Eye (tissue), 1 donor: ENCODE data around the gene CLEC3A.
"Not testable (repeated sequence)": the region's sequence is repeated elsewhere in the genome, so short reads cannot be mapped to it uniquely, and the experiment has no call there.

Source experiments
- DNase-seq: peaks from one replicate; pipeline ENCODE4 v3.0.0-alpha.2; 2015

The CLEC3A gene, protein sequence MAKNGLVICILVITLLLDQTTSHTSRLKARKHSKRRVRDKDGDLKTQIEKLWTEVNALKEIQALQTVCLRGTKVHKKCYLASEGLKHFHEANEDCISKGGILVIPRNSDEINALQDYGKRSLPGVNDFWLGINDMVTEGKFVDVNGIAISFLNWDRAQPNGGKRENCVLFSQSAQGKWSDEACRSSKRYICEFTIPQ

DNA sequence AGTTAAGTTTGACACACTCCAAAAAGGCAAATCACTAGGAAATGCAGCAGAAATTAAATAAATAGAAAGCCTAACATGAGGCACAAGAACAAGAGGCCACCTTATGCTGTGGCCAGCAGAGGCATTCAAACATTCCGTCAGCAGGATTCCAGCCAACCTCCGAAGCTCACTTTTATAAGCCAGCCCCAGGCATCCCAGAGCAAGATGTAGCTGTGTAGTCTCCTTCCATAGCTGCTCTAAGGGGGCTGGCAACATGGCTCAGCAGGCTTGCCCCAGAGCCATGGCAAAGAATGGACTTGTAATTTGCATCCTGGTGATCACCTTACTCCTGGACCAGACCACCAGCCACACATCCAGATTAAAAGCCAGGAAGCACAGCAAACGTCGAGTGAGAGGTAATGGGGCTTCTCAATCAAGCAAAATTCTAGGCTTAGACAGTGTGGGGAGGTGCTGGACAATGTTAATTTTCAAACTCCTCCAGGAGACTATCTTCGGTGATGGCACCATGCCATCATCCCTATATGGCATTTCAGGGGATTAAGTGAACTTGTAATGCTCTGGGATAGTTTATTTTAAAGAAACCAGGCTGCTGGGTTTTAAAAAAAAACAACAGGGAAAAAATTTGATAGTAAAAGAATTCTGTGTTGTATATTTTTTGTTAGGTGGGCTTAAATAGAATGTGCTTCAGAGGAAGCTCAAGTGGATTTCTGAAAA, at the start of gene CLEC3A:
CLEC3A (plus strand) TSS at position 202 of the 714 bp plus-strand sequence; CDS start at position 281, 79 bp downstream.
- DNase-seq = no peak

- DNase-seq = peak; percentile 30
These were observed 47.5 kb upstream of the CLEC3A start for GRCh38 chr16:77974883-77975282.

DNA sequence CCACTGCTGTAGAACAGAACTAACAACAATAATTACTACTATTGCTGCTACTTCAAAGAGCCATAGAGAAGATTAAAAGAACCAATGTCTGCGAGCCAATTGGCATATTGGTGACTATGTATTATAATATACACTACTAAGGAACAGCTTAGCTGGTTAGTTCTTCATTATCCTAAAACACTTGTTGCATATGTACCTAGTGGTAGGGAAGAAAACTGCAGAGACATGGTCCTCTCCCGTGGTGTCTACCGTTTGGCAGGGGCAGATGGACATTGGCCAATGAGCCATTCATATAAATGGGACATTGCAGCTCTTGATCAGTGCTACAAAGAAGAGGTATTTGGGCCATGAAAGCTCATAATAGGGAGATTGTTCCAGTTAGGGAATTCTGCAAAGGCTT, 46.4 kb upstream of the CLEC3A start:
- DNase-seq = no peak

DNA sequence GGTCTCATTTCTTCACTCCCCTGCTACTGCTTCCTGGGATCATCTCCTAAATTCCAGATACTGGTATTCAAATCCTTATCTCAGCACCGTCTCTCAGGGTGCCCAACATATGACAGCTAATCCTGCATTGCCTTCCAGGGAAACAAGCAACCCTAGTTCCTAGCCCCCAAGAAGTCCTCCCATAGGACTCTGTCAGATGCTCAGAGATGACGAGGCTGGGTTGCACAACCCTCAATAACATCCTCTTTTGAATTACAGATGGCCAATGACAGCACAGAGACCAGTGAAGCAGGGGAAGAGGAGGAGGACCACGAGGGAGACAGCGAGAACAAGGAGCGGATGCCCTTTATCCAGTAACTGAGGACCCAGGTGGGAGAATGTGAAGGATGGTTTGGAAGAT, 45.0 kb upstream of the CLEC3A start:
- no peak for DNase-seq

DNA sequence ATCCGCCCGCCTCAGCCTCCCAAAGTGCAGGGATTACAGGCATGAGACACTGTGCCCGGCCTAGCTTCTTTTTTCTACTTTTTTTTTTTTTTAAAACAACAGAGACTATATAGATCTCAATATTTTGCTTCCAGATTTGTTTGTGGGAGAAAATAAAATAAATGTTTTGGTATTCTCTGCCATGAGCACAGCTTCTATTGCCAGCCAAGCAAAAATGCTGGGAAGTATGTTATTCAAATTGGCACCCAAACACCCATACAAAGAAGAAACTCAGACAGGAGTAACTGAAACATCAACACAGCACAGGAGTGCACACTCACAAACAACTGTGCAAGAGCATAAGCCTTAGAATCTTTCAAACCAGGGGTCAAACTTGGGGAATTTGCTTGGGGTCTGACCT, 37.2 kb upstream of the CLEC3A start:
- DNase-seq = no peak

DNA sequence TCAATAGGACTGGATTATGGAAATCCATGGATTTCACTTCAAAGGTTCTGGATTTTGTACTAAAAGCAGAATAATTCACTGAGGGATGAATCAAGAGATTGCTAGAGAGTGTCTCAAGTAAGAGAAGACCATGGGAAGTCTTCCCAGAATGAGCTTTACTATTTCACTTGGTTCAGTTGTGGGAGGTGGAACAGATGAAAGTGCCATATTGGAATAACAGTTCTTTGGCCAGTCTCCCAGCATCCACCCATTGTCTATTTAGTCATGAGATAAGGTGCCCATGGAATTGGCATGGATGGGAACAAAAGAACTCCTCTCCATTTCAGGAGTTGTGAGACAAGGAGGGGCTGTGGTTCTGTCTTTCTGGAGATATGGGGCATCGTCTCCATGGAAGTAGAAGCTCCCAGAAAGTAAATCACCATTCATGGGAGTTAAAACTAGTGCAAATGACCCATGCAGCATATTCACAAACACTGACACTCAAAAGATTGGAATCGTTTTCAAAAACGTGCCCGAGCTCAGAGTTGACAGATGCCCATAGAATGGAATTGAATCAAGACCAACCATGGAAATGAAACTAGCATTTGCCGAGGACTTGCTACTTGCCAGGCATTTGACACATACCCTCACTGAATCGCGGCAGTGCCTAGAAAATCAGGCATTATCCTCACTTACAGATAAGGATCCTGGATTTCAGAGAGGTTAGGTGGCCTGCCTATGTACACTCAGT, 36.2 kb upstream of the CLEC3A start:
- no peak for DNase-seq

- DNase-seq = peak; percentile 44
These were observed 34.5 kb upstream of the CLEC3A start for GRCh38 chr16:77987810-77988209.

GRCh38 chr16:77989846-77990245, 32.5 kb upstream of the CLEC3A start:
- DNase-seq = no peak

DNA sequence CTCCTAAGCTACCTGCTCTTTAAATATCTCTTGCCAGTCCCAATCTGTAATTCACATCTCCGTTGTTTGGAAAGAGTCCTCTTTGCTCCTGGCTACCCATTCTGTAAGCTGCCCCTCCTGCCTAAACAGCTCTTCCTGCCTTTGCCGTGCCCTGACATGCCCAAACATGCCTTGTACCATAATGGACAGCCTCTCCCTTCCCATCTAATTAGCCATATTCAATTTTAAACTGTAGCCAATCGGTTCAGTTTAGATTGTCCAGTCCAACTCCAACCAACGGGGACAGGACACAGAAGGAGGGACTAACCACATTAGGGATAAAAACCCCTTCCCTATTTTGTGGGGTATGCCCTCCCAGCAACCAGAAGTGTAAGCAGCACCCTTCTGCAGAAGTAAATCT, 30.6 kb upstream of the CLEC3A start:
- no peak for DNase-seq

- DNase-seq = not testable (repeated sequence)
These were observed 30.0 kb upstream of the CLEC3A start for GRCh38 chr16:77992381-77992780.

DNA sequence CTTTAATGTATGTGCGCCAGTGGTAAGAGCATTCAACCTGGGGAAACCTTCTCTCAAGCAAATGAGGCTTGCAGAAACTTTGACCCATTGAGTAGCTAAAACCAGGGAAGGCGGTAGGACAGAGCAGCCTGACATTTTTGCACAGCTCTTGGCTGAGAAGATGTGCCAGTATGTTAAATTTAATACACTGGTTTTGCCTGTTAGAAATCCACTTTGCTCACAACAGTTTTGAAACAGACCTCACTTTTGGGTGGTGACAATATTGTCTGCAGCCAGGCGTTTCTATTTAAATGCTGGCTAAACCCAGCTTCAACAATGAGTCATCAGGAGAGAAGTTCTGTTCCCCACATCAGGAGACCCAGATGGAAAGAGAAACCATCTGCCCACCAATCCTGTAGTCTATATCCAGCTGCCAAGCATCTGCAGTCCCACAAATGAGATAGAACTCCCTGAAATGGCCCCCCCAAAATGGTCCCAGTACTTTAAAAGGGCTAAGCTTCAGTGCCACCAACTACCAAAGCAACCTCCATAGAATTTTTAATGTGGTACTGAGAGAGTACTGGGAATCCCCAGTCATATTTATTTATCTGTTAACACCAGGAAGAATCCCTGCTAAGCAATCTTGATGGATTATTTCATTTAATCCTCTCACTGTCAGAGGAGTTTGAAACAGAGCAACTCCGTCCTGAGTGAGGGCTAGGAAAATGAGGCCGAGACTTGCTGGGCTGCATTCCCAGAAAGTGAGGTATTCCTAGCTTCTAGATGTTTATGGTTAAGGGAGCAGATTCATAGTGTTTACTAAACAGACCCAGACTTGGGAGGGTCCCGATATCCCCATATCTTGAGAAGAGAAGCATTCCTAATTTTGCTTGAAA, 29.0 kb upstream of the CLEC3A start:
- DNase-seq = peak; percentile 60

DNA sequence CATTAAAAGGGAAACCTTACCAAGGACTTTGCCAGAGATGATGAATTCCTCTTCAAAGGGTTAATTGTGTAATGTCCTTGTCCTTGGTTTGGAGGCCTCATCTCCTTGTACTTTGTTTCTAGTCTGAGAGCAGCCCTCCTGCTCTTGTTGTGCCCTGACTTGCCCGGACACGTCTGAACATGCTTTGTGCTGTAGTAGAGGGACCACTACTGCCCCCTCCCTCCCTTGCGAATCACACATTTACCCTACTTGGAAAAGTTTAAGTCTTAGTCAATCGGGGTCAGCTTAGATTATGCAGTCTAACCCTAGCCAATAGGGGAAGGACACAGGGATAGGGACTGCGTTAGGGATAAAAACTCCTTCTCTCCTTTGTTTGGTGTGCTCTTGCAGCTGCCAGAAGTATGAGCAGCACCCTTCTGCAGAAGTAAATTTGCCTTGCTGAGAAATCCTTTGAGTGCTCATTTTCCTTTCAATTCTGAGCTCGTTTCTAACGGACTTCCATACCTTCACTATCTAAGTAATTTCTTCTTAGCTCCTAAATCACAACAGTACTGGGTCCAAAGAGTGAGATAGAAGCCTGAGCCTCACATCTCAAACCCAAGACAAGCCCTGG, 26.4 kb upstream of the CLEC3A start:
- DNase-seq = no peak

- DNase-seq = no peak
These were observed 23.9 kb upstream of the CLEC3A start for GRCh38 chr16:77998350-77999023.

- DNase-seq = no peak
These were observed 20.8 kb upstream of the CLEC3A start for GRCh38 chr16:78001451-78002025.

DNA sequence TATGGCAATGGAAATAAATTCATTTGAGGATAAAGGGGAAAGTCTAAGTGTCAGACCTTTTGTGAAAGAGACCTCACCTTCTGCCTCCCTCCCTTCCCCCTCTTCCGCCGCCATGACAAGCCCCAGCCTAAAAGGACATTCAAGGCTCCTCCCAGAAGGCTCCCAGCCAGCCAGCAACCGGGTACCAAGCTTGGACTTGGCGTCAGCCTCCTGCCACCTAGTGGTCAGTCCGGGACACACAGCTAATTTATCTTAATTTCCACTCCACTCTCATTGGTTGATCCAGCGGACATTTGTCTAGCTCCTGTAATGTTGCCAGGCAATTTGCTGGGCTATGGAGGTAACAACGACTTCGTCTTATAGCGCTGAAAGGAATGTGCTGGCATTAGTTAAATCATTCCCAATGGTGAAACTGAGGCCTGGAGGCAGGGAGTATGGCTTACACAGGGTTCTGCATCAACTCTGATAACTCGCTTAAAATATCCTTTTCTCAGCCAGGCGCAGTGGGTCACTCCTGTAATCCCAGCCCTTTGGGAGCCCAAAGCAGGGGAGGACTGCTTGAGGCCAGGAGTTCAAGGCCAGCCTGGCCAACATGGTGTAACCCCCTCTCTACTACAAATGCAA, 19.3 kb upstream of the CLEC3A start:
- DNase-seq = peak; percentile 95

DNA sequence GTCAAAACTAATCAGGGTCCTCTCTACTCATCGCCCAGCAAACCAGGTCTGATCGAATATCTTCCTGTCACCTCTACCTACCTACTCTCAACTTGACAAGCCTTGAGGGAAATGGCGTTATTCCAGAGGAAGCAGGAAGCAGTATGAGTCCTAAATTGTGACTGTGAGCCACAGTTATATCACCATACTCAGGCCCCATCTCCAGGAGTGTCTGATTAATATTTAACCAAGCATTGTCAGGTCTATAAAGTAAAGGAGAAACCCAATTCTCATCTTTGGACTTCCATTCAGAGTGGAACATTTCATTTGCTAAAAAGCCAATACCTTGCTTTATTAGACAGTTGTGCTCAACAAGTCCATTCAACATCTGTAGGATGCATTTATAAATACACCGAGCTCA, 17.8 kb upstream of the CLEC3A start:
- DNase-seq = no peak

- no peak for DNase-seq
These were observed 16.5 kb upstream of the CLEC3A start for GRCh38 chr16:78005881-78006280.

- no peak for DNase-seq
These were observed 15.2 kb upstream of the CLEC3A start for GRCh38 chr16:78007121-78007520.

GRCh38 chr16:78024159-78024558, 1.8 kb downstream of the CLEC3A start:
- no peak for DNase-seq

DNA sequence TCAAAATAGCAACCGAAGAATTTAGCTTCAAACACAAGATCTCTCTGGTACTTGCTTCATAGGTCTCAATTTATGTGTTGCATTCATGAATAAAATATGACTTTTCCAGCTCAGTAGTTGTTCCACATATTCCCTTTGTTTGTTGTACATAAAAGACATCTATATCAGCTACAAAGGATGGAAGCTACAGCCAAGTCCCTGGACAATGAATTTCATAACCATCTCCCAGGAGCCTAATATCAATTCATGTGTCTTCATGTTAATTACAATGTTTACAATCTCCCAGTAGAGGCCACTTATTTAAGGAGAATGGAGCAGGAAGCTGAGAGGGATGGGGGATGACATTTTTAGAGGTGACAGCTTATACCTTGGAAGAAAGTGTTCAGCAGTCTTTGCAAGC, 3.3 kb downstream of the CLEC3A start:
- DNase-seq = peak; percentile 23

GRCh38 chr16:78028018-78028417, 5.7 kb downstream of the CLEC3A start:
- DNase-seq = no peak
